HG03342 (cell line): ENCODE measurements around the gene RFC4.
"Not testable (repeated sequence)": the region's sequence is repeated elsewhere in the genome, so short reads cannot be mapped to it uniquely, and the experiment has no call there.

Experiments used
- ATAC-seq: cut with Tn5 transposase; IDR thresholded peaks from one replicate; pipeline ENCODE4 v1.9.1; 2021; ENCODE audit warnings: mild to moderate bottlenecking, moderate library complexity; ENCODE audit not compliant: unreplicated experiment

The RFC4 gene

GRCh38 chr3:186825294-186825821, 19.1 kb upstream of the RFC4 start:
- no peak for ATAC-seq

- no peak for ATAC-seq
These were observed 18.3 kb upstream of the RFC4 start for GRCh38 chr3:186824430-186825139.

GRCh38 chr3:186823386-186823785, 17.1 kb upstream of the RFC4 start:
- no peak for ATAC-seq

DNA sequence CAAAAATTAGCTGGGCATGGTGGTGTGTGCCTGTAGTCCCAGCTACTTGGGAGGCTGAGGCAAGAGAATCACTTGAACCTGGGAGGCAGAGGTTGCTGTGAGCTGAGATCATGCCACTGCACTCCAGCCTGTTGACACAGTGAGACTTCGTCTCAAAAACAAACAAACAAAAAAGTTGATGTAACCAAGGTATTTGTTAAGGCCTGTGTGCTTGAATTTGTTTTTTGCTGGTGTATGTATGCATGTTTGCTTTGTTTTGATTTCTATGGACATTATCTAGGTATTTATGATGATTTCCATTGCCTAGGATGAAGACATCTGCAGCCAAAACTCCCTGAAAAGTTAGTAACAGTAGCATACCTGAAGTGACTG, 16.1 kb upstream of the RFC4 start:
- ATAC-seq = not testable (repeated sequence)

- ATAC-seq = no peak
These were observed 15.4 kb upstream of the RFC4 start for GRCh38 chr3:186821429-186822387.

DNA sequence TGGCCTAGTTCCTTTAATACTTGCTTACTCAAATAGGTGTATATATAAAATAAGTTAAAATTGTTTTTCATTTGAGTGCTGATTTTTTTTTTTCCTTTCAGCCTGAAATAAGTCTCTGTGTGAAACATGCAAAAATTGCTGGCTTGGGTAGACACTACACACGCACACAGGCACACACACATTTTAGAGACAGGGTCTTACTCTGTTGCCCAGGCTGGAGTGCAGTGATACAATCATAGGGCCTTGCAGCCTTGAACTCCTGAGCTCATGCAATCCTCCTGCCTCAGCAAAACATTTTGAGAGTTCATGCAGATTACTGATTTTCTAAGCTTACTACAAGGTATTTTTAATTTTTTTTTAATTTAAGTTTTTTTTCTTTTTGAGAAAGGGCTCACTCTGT, 12.7 kb upstream of the RFC4 start:
- ATAC-seq = no peak

DNA sequence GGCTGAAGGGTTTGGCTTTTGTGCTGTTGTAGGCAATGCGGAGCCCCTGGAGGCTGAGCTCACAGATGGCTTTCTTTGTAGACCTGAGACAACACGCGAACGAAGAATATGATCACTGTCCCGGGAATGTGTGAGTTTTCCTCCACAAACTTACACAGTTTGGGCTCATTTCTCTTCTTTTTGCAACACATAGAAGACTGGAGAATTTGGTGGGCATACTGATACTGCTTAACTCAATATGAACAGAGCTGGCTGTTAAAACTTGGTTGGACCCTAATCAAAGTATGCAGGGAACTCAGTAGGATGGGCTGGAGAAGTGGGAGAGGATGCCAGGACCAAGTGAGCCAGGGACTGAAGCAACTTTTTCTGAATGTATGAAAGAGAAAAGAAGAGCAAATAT, 12.2 kb upstream of the RFC4 start:
- no peak for ATAC-seq

GRCh38 chr3:186815435-186815834, 9.2 kb upstream of the RFC4 start:
- no peak for ATAC-seq

GRCh38 chr3:186814100-186814499, 7.8 kb upstream of the RFC4 start:
- ATAC-seq = no peak

GRCh38 chr3:186811313-186811712, 5.0 kb upstream of the RFC4 start:
- ATAC-seq = not testable (repeated sequence)

- ATAC-seq = no peak
These were observed 4.2 kb upstream of the RFC4 start for GRCh38 chr3:186810336-186810996.

DNA sequence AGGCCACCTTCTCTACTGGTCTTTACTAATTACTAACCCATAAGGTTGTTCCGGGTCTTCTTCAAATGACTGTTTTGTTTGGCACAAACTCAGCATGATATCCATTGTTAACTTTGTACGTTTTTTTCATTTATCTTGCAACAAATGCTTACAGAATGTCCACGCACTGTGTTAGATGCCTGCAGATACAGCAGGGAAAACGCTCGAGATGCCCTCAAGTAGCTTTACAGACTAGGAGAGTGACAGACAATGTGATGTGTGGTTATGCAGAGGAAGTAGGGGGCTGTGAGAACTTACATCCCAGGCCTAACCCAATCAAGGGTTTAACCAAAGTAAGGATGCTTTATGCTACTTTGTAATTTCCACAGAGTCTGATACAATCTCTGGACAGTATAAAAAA, 949 bp upstream of the RFC4 start:
- ATAC-seq = no peak

GRCh38 chr3:186803447-186803846, 2.8 kb downstream of the RFC4 start:
- ATAC-seq = not testable (repeated sequence)

- ATAC-seq = no peak
These were observed 3.6 kb downstream of the RFC4 start for GRCh38 chr3:186802701-186803100.

- no peak for ATAC-seq
These were observed 6.0 kb downstream of the RFC4 start for GRCh38 chr3:186800285-186800684.

- no peak for ATAC-seq
These were observed 7.9 kb downstream of the RFC4 start for GRCh38 chr3:186798239-186798874.

- ATAC-seq = no peak
These were observed 15.9 kb downstream of the RFC4 start for GRCh38 chr3:186790261-186790981.

DNA sequence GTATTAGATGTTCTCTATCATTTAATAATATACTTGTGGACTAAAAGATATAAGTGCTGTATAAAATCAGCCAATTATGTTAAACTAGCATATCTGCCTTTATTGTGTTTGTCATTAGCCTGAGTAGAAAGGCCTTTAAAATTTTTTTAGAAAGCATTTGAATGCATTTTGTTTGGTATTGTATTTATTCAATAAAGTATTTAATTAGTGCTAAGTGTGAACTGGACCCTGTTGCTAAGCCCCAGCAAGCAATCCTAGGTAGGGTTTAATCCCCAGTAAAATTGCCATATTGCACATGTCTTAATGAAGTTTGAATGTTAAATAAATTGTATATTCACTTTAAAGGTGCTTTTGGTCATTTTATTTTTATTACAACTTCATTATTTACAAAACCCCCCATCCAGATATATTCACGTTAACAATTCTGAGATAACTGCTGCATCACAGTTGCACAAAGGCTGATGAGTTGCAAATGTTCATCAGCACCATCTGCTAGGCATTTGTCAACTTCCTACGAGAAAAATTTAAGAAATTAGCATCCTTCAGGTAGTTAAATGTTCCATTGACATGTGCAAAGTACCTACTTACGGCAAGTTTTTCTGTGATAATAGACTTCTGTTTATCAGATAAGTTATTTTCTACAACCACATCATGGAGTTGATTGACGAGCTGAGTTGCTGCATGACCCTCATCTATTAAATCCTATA, 16.6 kb downstream of the RFC4 start:
- no peak for ATAC-seq

GRCh38 chr3:186788482-186789370, 17.6 kb downstream of the RFC4 start:
- ATAC-seq = no peak
